ENCODE data around the gene LRSAM1.
"Not testable (repeated sequence)": the region's sequence is repeated elsewhere in the genome, so short reads cannot be mapped to it uniquely, and the experiment has no call there.

The LRSAM1 gene

GRCh38 chr9:127452691-127453090 is 1.4 kb downstream of the LRSAM1 start:
- TF ChIP-seq, protein P1, sequence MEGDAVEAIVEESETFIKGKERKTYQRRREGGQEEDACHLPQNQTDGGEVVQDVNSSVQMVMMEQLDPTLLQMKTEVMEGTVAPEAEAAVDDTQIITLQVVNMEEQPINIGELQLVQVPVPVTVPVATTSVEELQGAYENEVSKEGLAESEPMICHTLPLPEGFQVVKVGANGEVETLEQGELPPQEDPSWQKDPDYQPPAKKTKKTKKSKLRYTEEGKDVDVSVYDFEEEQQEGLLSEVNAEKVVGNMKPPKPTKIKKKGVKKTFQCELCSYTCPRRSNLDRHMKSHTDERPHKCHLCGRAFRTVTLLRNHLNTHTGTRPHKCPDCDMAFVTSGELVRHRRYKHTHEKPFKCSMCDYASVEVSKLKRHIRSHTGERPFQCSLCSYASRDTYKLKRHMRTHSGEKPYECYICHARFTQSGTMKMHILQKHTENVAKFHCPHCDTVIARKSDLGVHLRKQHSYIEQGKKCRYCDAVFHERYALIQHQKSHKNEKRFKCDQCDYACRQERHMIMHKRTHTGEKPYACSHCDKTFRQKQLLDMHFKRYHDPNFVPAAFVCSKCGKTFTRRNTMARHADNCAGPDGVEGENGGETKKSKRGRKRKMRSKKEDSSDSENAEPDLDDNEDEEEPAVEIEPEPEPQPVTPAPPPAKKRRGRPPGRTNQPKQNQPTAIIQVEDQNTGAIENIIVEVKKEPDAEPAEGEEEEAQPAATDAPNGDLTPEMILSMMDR (conservative IDR thresholded peaks at IDR 0.05; ENCODE audit: control insufficient read depth, insufficient read depth, low read depth, low read length), result no peak
- no peak overlapping the region for H3K4me3 ChIP-seq (ENCODE audit: control insufficient read depth, low read depth, low read length)
- DNase-seq (ENCODE audit: low read depth), result no peak

DNA sequence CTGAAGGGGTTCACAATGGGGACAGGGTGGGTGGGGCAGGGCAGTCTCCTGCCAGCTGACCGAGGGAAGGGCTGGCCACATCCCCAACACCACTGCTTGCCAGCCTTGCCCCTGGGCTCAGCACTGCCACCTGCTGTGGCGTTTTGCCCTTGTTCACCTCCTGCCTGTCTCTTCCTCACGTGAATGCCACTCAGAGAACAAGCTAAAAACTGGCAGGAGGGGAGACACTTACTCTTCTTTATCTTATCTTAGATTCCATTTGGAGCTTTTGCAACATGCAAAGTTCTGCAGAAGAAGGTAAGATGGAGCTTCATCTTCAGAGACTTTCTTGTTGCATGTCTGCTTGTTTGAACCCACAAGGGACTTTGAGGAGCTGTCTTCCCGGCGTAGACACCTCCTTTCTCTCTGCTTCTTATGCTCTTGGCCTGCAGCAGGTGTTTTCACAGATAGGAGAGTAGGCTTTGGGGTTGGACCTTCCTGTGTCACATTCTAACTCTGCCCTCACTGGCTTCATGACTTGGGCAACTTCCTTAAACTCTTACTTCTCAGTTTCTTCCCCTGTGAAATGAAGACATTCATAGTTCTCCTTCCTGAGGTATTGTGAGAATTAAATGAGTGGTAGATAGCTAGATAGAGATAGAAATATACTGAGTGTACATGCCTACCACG is 4.1 kb downstream of the LRSAM1 start:
- DNase-seq (ENCODE audit: low read depth), result no peak
- no peak overlapping the region for H3K4me3 ChIP-seq (ENCODE audit: control insufficient read depth, low read depth, low read length)

GRCh38 chr9:127457191-127457878 is 6.0 kb downstream of the LRSAM1 start:
- no peak for DNase-seq (ENCODE audit: low read depth)
- TF ChIP-seq, protein P1 (conservative IDR thresholded peaks at IDR 0.05; ENCODE audit: control insufficient read depth, insufficient read depth, low read depth, low read length), result no peak
- H3K4me3 ChIP-seq (ENCODE audit: control insufficient read depth, low read depth, low read length), result no peak overlapping the region

More for the DNA sequence above, 4.1 kb downstream of the LRSAM1 start:
- TF ChIP-seq, protein P1 (conservative IDR thresholded peaks at IDR 0.05; ENCODE audit: control insufficient read depth, insufficient read depth, low read depth, low read length), result peak; percentile 14

DNA sequence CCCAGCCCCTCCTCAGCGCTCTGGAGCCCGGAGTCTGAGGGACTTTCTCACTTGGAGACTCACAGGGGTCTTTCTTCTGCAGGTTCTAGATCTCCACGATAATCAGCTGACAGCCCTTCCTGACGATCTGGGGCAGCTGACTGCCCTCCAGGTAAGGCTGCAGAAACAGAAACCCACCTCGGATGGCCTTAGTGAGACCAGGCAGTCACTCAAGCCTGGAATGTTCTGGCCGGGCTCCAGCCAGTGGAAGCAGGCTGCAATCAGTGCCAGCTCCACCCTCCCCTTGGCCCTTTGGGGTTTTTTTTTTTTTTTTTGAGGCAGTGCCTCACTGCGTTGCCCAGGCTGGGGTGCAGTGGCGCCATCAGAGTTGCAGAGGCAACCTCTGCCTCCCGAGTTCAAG is 7.6 kb downstream of the LRSAM1 start:
- TF ChIP-seq, protein P1 (conservative IDR thresholded peaks at IDR 0.05; ENCODE audit: control insufficient read depth, insufficient read depth, low read depth, low read length), result no peak
- no peak for DNase-seq (ENCODE audit: low read depth)
- no peak overlapping the region for H3K4me3 ChIP-seq (ENCODE audit: control insufficient read depth, low read depth, low read length)

DNA sequence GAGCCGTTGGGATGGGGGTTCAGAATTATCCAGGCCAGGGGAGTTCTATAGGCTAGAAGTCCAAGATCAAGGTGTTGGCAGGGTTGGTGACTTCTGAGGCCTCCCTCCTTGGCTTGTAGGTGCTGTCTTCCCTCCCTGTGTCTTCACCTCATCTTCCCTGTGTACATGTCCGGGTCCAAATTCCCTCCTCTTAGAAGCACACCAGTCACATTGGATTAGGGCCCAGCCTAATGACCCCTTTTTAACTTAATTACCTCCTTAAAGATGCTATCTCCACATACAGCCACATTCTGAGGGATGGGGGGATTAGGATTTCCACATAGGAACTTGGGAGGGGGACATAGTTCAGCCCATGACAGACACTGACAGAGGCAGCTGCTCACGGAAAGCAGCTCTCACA is 12.1 kb downstream of the LRSAM1 start:
- DNase-seq (ENCODE audit: low read depth), result no peak
- H3K4me3 ChIP-seq (ENCODE audit: control insufficient read depth, low read depth, low read length), result no peak overlapping the region

DNA sequence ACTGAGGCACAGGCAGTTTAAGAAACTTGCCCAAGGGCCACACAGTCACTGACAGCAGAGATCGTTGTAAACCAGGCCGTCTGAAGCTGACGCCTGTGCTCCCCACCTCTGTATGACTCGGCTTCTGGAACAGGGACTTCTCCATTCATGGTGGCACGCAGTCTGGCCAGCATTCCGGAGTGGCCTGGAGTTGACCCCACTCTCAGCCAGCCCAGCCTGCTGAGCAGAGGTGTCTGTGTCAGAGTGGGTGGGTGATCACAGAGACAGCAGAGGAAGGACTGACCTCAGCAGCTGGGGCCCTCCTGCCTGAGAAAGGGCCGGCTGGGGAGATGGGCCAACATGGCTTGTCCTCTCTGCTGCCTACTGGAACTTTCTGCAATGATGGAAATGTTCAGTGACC is 12.6 kb downstream of the LRSAM1 start:
- no peak for DNase-seq (ENCODE audit: low read depth)
- TF ChIP-seq, protein P1 (conservative IDR thresholded peaks at IDR 0.05; ENCODE audit: control insufficient read depth, insufficient read depth, low read depth, low read length), result no peak
- H3K4me3 ChIP-seq (ENCODE audit: control insufficient read depth, low read depth, low read length), result no peak overlapping the region

More for the DNA sequence above, 12.1 kb downstream of the LRSAM1 start:
- TF ChIP-seq, protein P1 (conservative IDR thresholded peaks at IDR 0.05; ENCODE audit: control insufficient read depth, insufficient read depth, low read depth, low read length), result no peak

DNA sequence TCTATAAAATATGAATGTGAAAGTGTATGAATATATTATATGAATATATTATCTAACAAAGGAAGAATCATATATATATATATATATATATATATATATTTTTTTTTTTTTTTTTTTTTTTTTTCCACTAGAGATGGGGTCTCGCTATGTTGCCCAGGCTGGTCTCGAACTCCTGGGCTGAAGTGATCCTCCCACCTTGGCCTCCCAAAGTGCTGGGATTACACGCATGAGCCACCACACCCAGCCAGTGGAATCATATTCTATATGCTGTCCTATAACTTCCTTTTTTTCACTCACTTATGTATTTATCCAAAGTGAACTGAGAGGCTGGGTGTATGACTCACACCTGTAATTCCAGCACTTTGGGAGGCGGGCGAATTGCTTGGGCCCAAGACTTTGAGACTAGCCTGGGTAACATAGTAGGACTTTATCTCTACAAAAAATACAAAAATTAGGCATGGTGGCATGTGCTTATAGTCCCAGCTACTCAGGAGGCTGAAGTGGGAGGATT is 15.2 kb downstream of the LRSAM1 start:
- DNase-seq (ENCODE audit: low read depth); H3K4me3 ChIP-seq (ENCODE audit: control insufficient read depth, low read depth, low read length): not testable (repeated sequence)
